GM10248 (cell line): ENCODE results near the gene KAT8.

Source experiments
- CTCF ChIA-PET: fragments of 300-600 bp; sonication (Branson Sonifier 250); formaldehyde crosslinking; extraction: SDS; loops from one replicate; lab custom pipeline; 2021; ENCODE audit warnings: antibody characterized with exemption; lab: Yijun Ruan, JAX
- POLR2A ChIA-PET: fragments of 350-650 bp; sonication (Branson Sonifier 250); formaldehyde crosslinking; extraction: SDS; loops from one replicate; lab custom pipeline; 2020; ENCODE audit warnings: antibody characterized with exemption; lab: Yijun Ruan, JAX
- DNase-seq: peaks from one replicate; pipeline ENCODE4 v3.0.0; 2012; ENCODE audit errors: extremely low spot score
- CTCF ChIP-seq: IDR thresholded peaks from 2 replicates; pipeline ENCODE4 v1.5.1; 2012; ENCODE audit warnings: mild to moderate bottlenecking, low read depth; ENCODE audit errors: extremely low read depth, missing control alignments, control extremely low read depth

KAT8 gene

GRCh38 chr16:31132303-31132979 is 15.0 kb downstream of the KAT8 start:
- CTCF ChIA-PET = interaction anchor here (1.0 to 8.5 kb wide), 4 partner anchors 9 to 148 kb away, joined by 3 to 68 read pairs (median 4); partner anchors contain the start of gene HSD3B7
- POLR2A ChIA-PET = interaction anchor here (0.8 to 1.6 kb wide), 2 partner anchors 11 to 15 kb away, joined by 3 to 5 read pairs; partner anchors contain the start of gene KAT8
- TF ChIP-seq CTCF = no peak
- no peak for DNase-seq

- DNase-seq = no peak
- ChIA-PET POLR2A (interaction anchor here (1.6 kb wide), 1 partner anchor 16 kb away, joined by 5 read pairs; the partner anchor contains the start of gene KAT8), CTCF (interaction anchor here (1.0 to 1.9 kb wide), 2 partner anchors 9 to 14 kb away, joined by 3 to 6 read pairs; no protein-coding TSS in a partner anchor)
- TF ChIP-seq CTCF = no peak
Observed at GRCh38 chr16:31133046-31133501, 15.6 kb downstream of the KAT8 start.

GRCh38 chr16:31134091-31134571 is 16.7 kb downstream of the KAT8 start:
- no peak for DNase-seq
- no peak for TF ChIP-seq CTCF
- POLR2A ChIA-PET = interaction anchor here (0.5 kb wide), 1 partner anchor 50 kb away, joined by 3 read pairs; no protein-coding TSS in a partner anchor
- CTCF ChIA-PET = interaction anchor here (1.6 to 1.9 kb wide), 2 partner anchors 8 to 13 kb away, joined by 5 to 6 read pairs; no protein-coding TSS in a partner anchor

- TF ChIP-seq CTCF = no peak
- ChIA-PET CTCF (interaction anchor here (1.0 to 1.9 kb wide), 4 partner anchors 8 to 25 kb away, joined by 3 to 6 read pairs (median 4); no protein-coding TSS in a partner anchor), POLR2A (interaction anchor here (0.5 to 1.7 kb wide), 3 partner anchors 45 to 119 kb away, joined by 3 to 6 read pairs (median 4); partner anchors contain the start of gene FUS)
- no peak for DNase-seq
Observed at GRCh38 chr16:31134625-31135534, 17.4 kb downstream of the KAT8 start.

- no peak for DNase-seq
- POLR2A ChIA-PET = interaction anchor here (1.7 kb wide), 1 partner anchor 45 kb away, joined by 6 read pairs; the partner anchor contains the start of gene FUS
- no peak for TF ChIP-seq CTCF
- CTCF ChIA-PET = interaction anchor here (1.0 to 1.1 kb wide), 3 partner anchors 21 to 151 kb away, joined by 3 read pairs; partner anchors contain the start of gene HSD3B7
Observed at GRCh38 chr16:31135535-31136286, 18.2 kb downstream of the KAT8 start, which contains the start of gene PRSS8. Gene PRSS8 (minus strand): TSS chr16:31135727. CDS start chr16:31135498, 229 bp downstream.
